Nephron progenitor cell (in vitro differentiated cells): ENCODE data around the gene IFT81.
"Not testable (repeated sequence)": the region's sequence is repeated elsewhere in the genome, so short reads cannot be mapped to it uniquely, and the experiment has no call there.

Source experiments
- DNase-seq: peaks from one replicate; pipeline ENCODE4 v3.0.0; 2021
- H3K27ac Mint-ChIP-seq: 2 replicates; pipeline ENCODE4 v1.8.0; 2021; ENCODE audit warnings: mild to moderate bottlenecking, moderate library complexity, mixed read lengths
- H3K27me3 Mint-ChIP-seq: 2 replicates; pipeline ENCODE4 v1.8.0; 2021; ENCODE audit warnings: mild to moderate bottlenecking, low read depth, mixed read lengths; ENCODE audit not compliant: poor library complexity
- H3K36me3 Mint-ChIP-seq: 2 replicates; pipeline ENCODE4 v1.8.0; 2021; ENCODE audit warnings: low read depth, mixed read lengths
- H3K4me1 Mint-ChIP-seq: 2 replicates; pipeline ENCODE4 v1.8.0; 2021; ENCODE audit warnings: mixed read lengths
- H3K4me3 Mint-ChIP-seq: 2 replicates; pipeline ENCODE4 v1.8.0; 2021; ENCODE audit warnings: mild to moderate bottlenecking, moderate library complexity, mixed read lengths
- H3K9me3 Mint-ChIP-seq: 2 replicates; pipeline ENCODE4 v1.8.0; 2021; ENCODE audit warnings: mild to moderate bottlenecking, moderate library complexity, mixed read lengths
- CTCF ChIP-seq: fragments of 200-600 bp; sonication (generic); IDR thresholded peaks from 2 replicates; pipeline ENCODE4 v1.5.0; 2021; ENCODE audit warnings: antibody characterized with exemption

The IFT81 gene

GRCh38 chr12:110199339-110200123 lies 75.4 kb downstream of the IFT81 start:
- H3K27me3 Mint-ChIP-seq, result no peaks in the 10 kb centered on the region
- peak overlapping the region; percentile 96 for H3K27ac Mint-ChIP-seq
- peak; percentile 8 for DNase-seq
- TF ChIP-seq CTCF, result no peak
- peaks cover 36% of the 10 kb centered on the region for H3K4me1 Mint-ChIP-seq
- H3K9me3 Mint-ChIP-seq, result no peaks in the 10 kb centered on the region
- peaks cover 72% of the 10 kb centered on the region for H3K36me3 Mint-ChIP-seq
- peak overlapping the region; percentile 63 for H3K4me3 Mint-ChIP-seq

GRCh38 chr12:110200124-110200417 lies 75.9 kb downstream of the IFT81 start:
- peak overlapping the region; percentile 96 for H3K27ac Mint-ChIP-seq
- no peaks in the 10 kb centered on the region for H3K9me3 Mint-ChIP-seq
- no peak for TF ChIP-seq CTCF
- peaks cover 31% of the 10 kb centered on the region for H3K4me1 Mint-ChIP-seq
- peaks cover 71% of the 10 kb centered on the region for H3K36me3 Mint-ChIP-seq
- peak overlapping the region; percentile 63 for H3K4me3 Mint-ChIP-seq
- no peaks in the 10 kb centered on the region for H3K27me3 Mint-ChIP-seq
- no peak for DNase-seq

- Mint-ChIP-seq H3K4me3 (no peak overlapping the region), H3K4me1 (peaks cover 23% of the 10 kb centered on the region), H3K9me3 (no peaks in the 10 kb centered on the region), H3K36me3 (peaks cover 67% of the 10 kb centered on the region), H3K27ac (no peak overlapping the region), H3K27me3 (no peaks in the 10 kb centered on the region)
- no peak for DNase-seq
- TF ChIP-seq CTCF, result no peak
Observed at GRCh38 chr12:110201995-110202394, 77.8 kb downstream of the IFT81 start.

GRCh38 chr12:110203546-110203945 lies 79.4 kb downstream of the IFT81 start:
- DNase-seq, result no peak
- Mint-ChIP-seq H3K9me3 (no peaks in the 10 kb centered on the region), H3K27ac (no peak overlapping the region), H3K27me3 (no peaks in the 10 kb centered on the region), H3K4me3 (no peak overlapping the region), H3K36me3 (peaks cover 60% of the 10 kb centered on the region), H3K4me1 (peaks cover 16% of the 10 kb centered on the region)
- no peak for TF ChIP-seq CTCF

- H3K4me1 Mint-ChIP-seq, result no peaks in the 10 kb centered on the region
- no peaks in the 10 kb centered on the region for H3K9me3 Mint-ChIP-seq
Observed at GRCh38 chr12:110205931-110206330, 81.8 kb downstream of the IFT81 start.

GRCh38 chr12:110211639-110212536 lies 87.7 kb downstream of the IFT81 start:
- not testable (repeated sequence) for H3K4me3 Mint-ChIP-seq, DNase-seq, H3K27ac Mint-ChIP-seq, H3K27me3 Mint-ChIP-seq, H3K4me1 Mint-ChIP-seq
- peaks cover 61% of the 10 kb centered on the region for H3K36me3 Mint-ChIP-seq
- peaks cover 12% of the 10 kb centered on the region for H3K9me3 Mint-ChIP-seq

More at GRCh38 chr12:110205931-110206330, 81.8 kb downstream of the IFT81 start:
- no peak for TF ChIP-seq CTCF
- Mint-ChIP-seq H3K27me3 (no peaks in the 10 kb centered on the region), H3K36me3 (peaks cover 63% of the 10 kb centered on the region), H3K27ac (no peak overlapping the region), H3K4me3 (no peak overlapping the region)
- DNase-seq, result no peak
